ENCODE measurements around the gene STRBP. TPM values are rescaled to one million over a fixed set of nuclear protein-coding genes. Genes with fewer than 3 reads are reported as not detected.

STRBP gene
- total RNA-seq, 1 experiment from 2014 or later: 74.0 TPM

- Histone ChIP-seq H4K8ac (replicated peaks; ENCODE audit: insufficient read length, low read depth, low read length) (no peak overlapping the region), H3K56ac (ENCODE audit: insufficient read length, low read depth, low read length) (no peak overlapping the region), H3K9ac (ENCODE audit: extremely low read depth, insufficient read length, low read length) (no peak overlapping the region), H2AK5ac (ENCODE audit: insufficient read length, low read length) (no peak overlapping the region), H2BK15ac (ENCODE audit: low read depth, low read length) (no peak overlapping the region), H4K91ac (ENCODE audit: insufficient read length, low read depth, low read length) (no peak overlapping the region), H2AFZ (ENCODE audit: low read length) (no peak overlapping the region), H4K5ac (ENCODE audit: insufficient read length, low read depth, low read length) (no peak overlapping the region), H3K23ac (ENCODE audit: insufficient read length, low read depth, low read length) (no peak overlapping the region), H3K79me1 (ENCODE audit: insufficient read depth, low read depth, low read length, poor library complexity, severe bottlenecking) (no peaks in the 10 kb centered on the region), H3K27ac (ENCODE audit: insufficient read length, low read depth, low read length) (no peak overlapping the region), H3K9me3 (ENCODE audit: control insufficient read depth, low read depth, low read length) (no peaks in the 10 kb centered on the region), H3K4me2 (ENCODE audit: insufficient read depth, insufficient read length, low read length) (no peak overlapping the region), H3T11ph (ENCODE audit: low read length) (no peak overlapping the region), H2BK12ac (ENCODE audit: insufficient read length, low read depth, low read length) (no peak overlapping the region), H3K14ac (ENCODE audit: insufficient read depth, low read length) (no peak overlapping the region), H4K20me1 (ENCODE audit: control insufficient read depth, insufficient read depth, insufficient read length) (no peaks in the 10 kb centered on the region), H2BK20ac (ENCODE audit: low read depth, low read length, poor library complexity, severe bottlenecking) (no peak overlapping the region), H3K79me2 (ENCODE audit: insufficient read depth, low read length) (no peaks in the 10 kb centered on the region), H3K4ac (ENCODE audit: low read depth, low read length) (no peak overlapping the region), H2BK5ac (ENCODE audit: insufficient read length, low read length) (no peak overlapping the region), H3K23me2 (ENCODE audit: insufficient read length, low read depth, low read length, poor library complexity, severe bottlenecking) (no peaks in the 10 kb centered on the region), H3K4me1 (ENCODE audit: insufficient read depth, low read length) (no peaks in the 10 kb centered on the region), H3K27me3 (ENCODE audit: insufficient read depth, low read length) (no peaks in the 10 kb centered on the region), H3K18ac (ENCODE audit: insufficient read length, low read depth, low read length) (no peak overlapping the region), H2BK120ac (ENCODE audit: low read depth, low read length, poor library complexity, severe bottlenecking) (no peak overlapping the region)
- peaks cover 3% of the 10 kb centered on the region for H3K27me3 Mint-ChIP-seq (ENCODE audit: low read depth)
- TF ChIP-seq CTCF (conservative IDR thresholded peaks at IDR 0.05): no peak
- no CpG with 5 or more reads among the region's 1 CpG for WGBS (ENCODE audit: extremely low coverage, insufficient read length, low lambda C conversion rate)
- H3K36me3 Mint-ChIP-seq (ENCODE audit: insufficient read depth in 1 of 3, low read depth in 3 of 3): no peaks in the 10 kb centered on the region
- no peaks in the 10 kb centered on the region for H3K9me3 Mint-ChIP-seq
- no peak for DNase-seq
- no peak overlapping the region for H3K27ac Mint-ChIP-seq
- no peak overlapping the region for H3K4me3 Mint-ChIP-seq
- peaks cover 11 to 16% of the 10 kb centered on the region in 2 experiments for H3K4me1 Mint-ChIP-seq
Observed at GRCh38 chr9:123309611-123310010, 41.2 kb upstream of the STRBP start.
